Transverse colon (tissue), 4 donors: ENCODE data around the gene PYGO2. TPM values are rescaled to one million over a fixed set of nuclear protein-coding genes. Genes with fewer than 3 reads are reported as not detected.

Experiments
- DNase-seq: peaks from one replicate; pipeline ENCODE4 v3.0.0-alpha.2; 2019
- H3K27ac ChIP-seq, 4 donors: fragments of 200-600 bp; sonication (generic); 2 replicates each; pipeline ENCODE4 v1.5.1; 2016 to 2018; ENCODE audit warnings: inconsistent platforms in 4 of 4
- H3K27me3 ChIP-seq: fragments of 200-600 bp; sonication (generic); 2 replicates; pipeline ENCODE4 v1.5.1; 2017; ENCODE audit warnings: inconsistent platforms
- H3K36me3 ChIP-seq, 4 donors: fragments of 200-600 bp; sonication (generic); 2 replicates each; pipeline ENCODE4 v1.5.1; 2017 to 2019; ENCODE audit warnings: inconsistent platforms in 4 of 4
- H3K4me1 ChIP-seq, 4 donors: fragments of 200-600 bp; sonication (generic); 2 replicates each; pipeline ENCODE4 v1.5.1; 2017 to 2020; ENCODE audit warnings: inconsistent platforms in 4 of 4
- H3K4me3 ChIP-seq, 4 donors: fragments of 200-600 bp; sonication (generic); 1 replicate in 1 of 4; 2 replicates in 3 of 4; pipeline versions ENCODE4 v1.5.1 to v1.6.1; 2017 to 2019; ENCODE audit warnings: inconsistent platforms in 4 of 4
- H3K9me3 ChIP-seq, 2 donors: fragments of 200-600 bp; sonication (generic); 2 replicates each; pipeline ENCODE4 v1.5.1; 2017 to 2019; ENCODE audit warnings: inconsistent platforms in 2 of 2
- CTCF ChIP-seq, 5 experiments: fragments of 200-600 bp in 3 of 5; fragments of 450-650 bp in 2 of 5; sonication (generic) in 3 of 5; IDR thresholded peaks; 1 replicate in 2 of 5; 2 replicates in 3 of 5; pipeline ENCODE4 v1.5.1; 2016 to 2017; ENCODE audit warnings: antibody characterized with exemption in 5 of 5, inconsistent platforms in 3 of 5, mild to moderate bottlenecking in 2 of 5, moderate library complexity in 1 of 5
- EP300 ChIP-seq: sonication (generic); formaldehyde crosslinking; IDR thresholded peaks from one replicate; pipeline ENCODE4 v1.6.1; 2017; ENCODE audit warnings: antibody characterized with exemption, low read depth
- POLR2A ChIP-seq: fragments of 450-650 bp; IDR thresholded peaks from one replicate; pipeline ENCODE4 v1.6.1; 2016; ENCODE audit warnings: antibody characterized with exemption, mild to moderate bottlenecking, moderate library complexity
- POLR2AphosphoS5 ChIP-seq, 3 donors: sonication (generic); formaldehyde crosslinking; IDR thresholded peaks; one replicate each; pipeline ENCODE4 v1.6.1; 2016; ENCODE audit warnings: antibody characterized with exemption in 3 of 3
- WGBS, 2 donors: methylation state at CpG; one replicate each; pipeline ENCODE4 v1.1.5; 2018; ENCODE audit warnings: low coverage in 1 of 2; 5-methylcytosine and 5-hydroxymethylcytosine counted together
- in situ Hi-C, 4 donors: fragments of 200-750 bp; cut with MboI; loops; one replicate each; pipeline versions ENCODE4 v1.15.0 to v1.15.1; 2017; ENCODE audit warnings: low sequenced_read_pairs in 3 of 4, low pct_ligation_motif_present in 1 of 4, low pct_unique_long_range_greater_than_20kb in 1 of 4
- intact Hi-C: fragments of 100-400 bp; cut with DNase I; formaldehyde crosslinking; loops from one replicate; pipeline ENCODE4 v1.15.1; 2023; ENCODE audit warnings: low total_unique reads
- total RNA-seq, 4 donors: library from RNA; depleted of rRNA; stranded (reverse); fragments of >200 nt; gene quantifications; one replicate each; pipeline ENCODE4 v1.1.0, GENCODE V29; 2016

PYGO2 gene
- total RNA-seq, 4 donors from 2014 or later: 23.3 to 63.7 (median 29.0) TPM

GRCh38 chr1:154953611-154954038 lies 8.0 kb downstream of the PYGO2 start:
- Histone ChIP-seq H3K9me3 (no peaks in the 10 kb centered on the region), H3K4me3 (peak overlapping the region in 1 of 4 donors; percentile 22), H3K4me1 (peaks cover 24 to 54% (median 39%) of the 10 kb centered on the region in 4 donors), H3K27me3 (no peaks in the 10 kb centered on the region), H3K27ac (peak overlapping the region in 2 of 4 donors; percentile 92 to 94), H3K36me3 (peaks cover 0 to 6% (median 0%) of the 10 kb centered on the region in 4 donors)
- DNase-seq: no peak
- WGBS, 2 donors: 82% methylated on average over 2 of the region's 2 CpGs; no CpG with 5 or more reads in 1 of the 2 donors
- in situ Hi-C loops: loop anchor here in 3 of 4 donors (25.0 kb wide), 1 partner anchor 109 kb away; the partner anchor contains the start of genes ADAM15 (in 3 of the 3) and EFNA4 (in 3 of the 3)
- TF ChIP-seq POLR2A: no peak
- no peak for TF ChIP-seq POLR2AphosphoS5 (IDR thresholded peaks at IDR 0.05)
- TF ChIP-seq EP300: no peak
- TF ChIP-seq CTCF (IDR thresholded peaks at IDR 0.05): no peak
- intact Hi-C loops: no loop called here

GRCh38 chr1:154952664-154953063 lies 8.9 kb downstream of the PYGO2 start:
- intact Hi-C loops: no loop called here
- Histone ChIP-seq H3K9me3 (no peaks in the 10 kb centered on the region), H3K27me3 (no peaks in the 10 kb centered on the region), H3K4me1 (peaks cover 24 to 54% (median 39%) of the 10 kb centered on the region in 4 donors), H3K36me3 (peaks cover 0 to 6% (median 3%) of the 10 kb centered on the region in 4 donors), H3K27ac (peak overlapping the region in 3 of 4 donors; percentile 13 to 94 (median 19)), H3K4me3 (no peak overlapping the region)
- in situ Hi-C loops: loop anchor here in 3 of 4 donors (25.0 kb wide), 1 partner anchor 110 kb away; the partner anchor contains the start of genes ADAM15 (in 3 of the 3) and EFNA4 (in 3 of the 3)
- DNase-seq: no peak
- no peak for TF ChIP-seq CTCF (IDR thresholded peaks at IDR 0.05)
- TF ChIP-seq POLR2AphosphoS5 (IDR thresholded peaks at IDR 0.05): no peak
- no peak for TF ChIP-seq POLR2A
- no peak for TF ChIP-seq EP300
- WGBS, 2 donors: 73 to 87% methylated on average over 4 to 6 of the region's 6 CpGs

- intact Hi-C loops: no loop called here
- H3K9me3 ChIP-seq: no peaks in the 10 kb centered on the region
- WGBS, 2 donors: 62 to 92% methylated on average over 6 to 15 of the region's 15 CpGs
- H3K36me3 ChIP-seq: peaks cover 0 to 10% (median 5%) of the 10 kb centered on the region in 4 donors
- no peak overlapping the region for H3K4me3 ChIP-seq
- H3K27me3 ChIP-seq: no peaks in the 10 kb centered on the region
- DNase-seq: peak; percentile 48
- in situ Hi-C loops: loop anchor here in 3 of 4 donors (25.0 kb wide), 1 partner anchor 110 kb away; the partner anchor contains the start of genes ADAM15 (in 3 of the 3) and EFNA4 (in 3 of the 3)
- peak overlapping the region in 3 of 4 donors; percentile 13 to 55 (median 19) for H3K27ac ChIP-seq
- TF ChIP-seq POLR2A (no peak), EP300 (no peak), CTCF (IDR thresholded peaks at IDR 0.05) (no peak), POLR2AphosphoS5 (IDR thresholded peaks at IDR 0.05) (no peak)
- H3K4me1 ChIP-seq: peaks cover 20 to 48% (median 36%) of the 10 kb centered on the region in 4 donors
Observed at GRCh38 chr1:154951901-154952657, 9.5 kb downstream of the PYGO2 start.

GRCh38 chr1:154948079-154948478 lies 13.5 kb downstream of the PYGO2 start:
- WGBS, 2 donors: 90 to 91% methylated on average over 3 to 11 of the region's 11 CpGs
- Histone ChIP-seq H3K9me3 (no peaks in the 10 kb centered on the region), H3K4me3 (no peak overlapping the region), H3K27ac (no peak overlapping the region), H3K27me3 (no peaks in the 10 kb centered on the region), H3K4me1 (peaks cover 3 to 34% (median 14%) of the 10 kb centered on the region in 4 donors), H3K36me3 (peaks cover 0 to 10% (median 5%) of the 10 kb centered on the region in 4 donors)
- no peak for TF ChIP-seq CTCF (IDR thresholded peaks at IDR 0.05)
- no peak for TF ChIP-seq POLR2A
- no peak for TF ChIP-seq EP300
- no peak for TF ChIP-seq POLR2AphosphoS5 (IDR thresholded peaks at IDR 0.05)
- in situ Hi-C loops: no loop called here
- DNase-seq: no peak
- intact Hi-C loops: no loop called here
